ENCODE measurements around the gene ADAMTS15.

GRCh38 chr11:130499828-130500227 is 51.4 kb downstream of the ADAMTS15 start:
- TF ChIP-seq POLR2A (IDR thresholded peaks at IDR 0.05; ENCODE audit: low read length) (no peak), GATA1 (IDR thresholded peaks at IDR 0.05; ENCODE audit: low read depth, low read length) (no peak)
